ENCODE data around the gene SPINK1. TPM values are rescaled to one million over a fixed set of nuclear protein-coding genes. Genes with fewer than 3 reads are reported as not detected.
A peak's percentile ranks its signal among the peaks of the same experiment; 100 is the strongest.
"Not testable (repeated sequence)": the region's sequence is repeated elsewhere in the genome, so short reads cannot be mapped to it uniquely, and the experiment has no call there.

SPINK1 gene
- total RNA-seq, 2 donors from 2014 or later, result not detected

- Histone ChIP-seq H3K9me3 (no peaks in the 10 kb centered on the region), H3K4me1 (no peaks in the 10 kb centered on the region), H3K4me3 (no peak overlapping the region), H3K27ac (no peak overlapping the region), H3K27me3 (no peaks in the 10 kb centered on the region), H3K36me3 (no peaks in the 10 kb centered on the region)
- TF ChIP-seq CTCF (IDR thresholded peaks at IDR 0.05), result no peak
- DNase-seq (ENCODE audit: low spot score), result no peak
Measured at GRCh38 chr5:147835386-147835798, 3.9 kb upstream of the SPINK1 start.

GRCh38 chr5:147832541-147832940 lies 1.1 kb upstream of the SPINK1 start:
- no peak for DNase-seq (ENCODE audit: low spot score)
- H3K4me3 ChIP-seq, result no peak overlapping the region

GRCh38 chr5:147830035-147830434 lies 1.4 kb downstream of the SPINK1 start:
- Histone ChIP-seq H3K4me3 (no peak overlapping the region), H3K9me3 (no peaks in the 10 kb centered on the region), H3K27me3 (no peaks in the 10 kb centered on the region), H3K27ac (no peak overlapping the region), H3K36me3 (no peaks in the 10 kb centered on the region), H3K4me1 (no peaks in the 10 kb centered on the region)
- no peak for DNase-seq (ENCODE audit: low spot score)
- TF ChIP-seq CTCF (IDR thresholded peaks at IDR 0.05), result no peak

More at GRCh38 chr5:147832541-147832940, 1.1 kb upstream of the SPINK1 start:
- no peaks in the 10 kb centered on the region for H3K27me3 ChIP-seq
- no peaks in the 10 kb centered on the region for H3K4me1 ChIP-seq
- H3K9me3 ChIP-seq, result no peaks in the 10 kb centered on the region
- no peak for TF ChIP-seq CTCF (IDR thresholded peaks at IDR 0.05)
- no peak overlapping the region for H3K27ac ChIP-seq
- H3K36me3 ChIP-seq, result no peaks in the 10 kb centered on the region

GRCh38 chr5:147827017-147827416 lies 4.5 kb downstream of the SPINK1 start:
- not testable (repeated sequence) for DNase-seq (ENCODE audit: low spot score); H3K4me1 ChIP-seq

GRCh38 chr5:147826361-147826760 lies 5.1 kb downstream of the SPINK1 start:
- TF ChIP-seq CTCF (IDR thresholded peaks at IDR 0.05), result no peak
- H3K36me3 ChIP-seq, result no peaks in the 10 kb centered on the region
- no peak overlapping the region for H3K27ac ChIP-seq
- DNase-seq (ENCODE audit: low spot score), result no peak
- H3K4me3 ChIP-seq, result no peak overlapping the region
- no peaks in the 10 kb centered on the region for H3K27me3 ChIP-seq
- H3K9me3 ChIP-seq, result no peaks in the 10 kb centered on the region
- no peaks in the 10 kb centered on the region for H3K4me1 ChIP-seq

More at GRCh38 chr5:147827017-147827416, 4.5 kb downstream of the SPINK1 start:
- not testable (repeated sequence) for H3K27ac ChIP-seq, H3K9me3 ChIP-seq, H3K4me3 ChIP-seq, H3K36me3 ChIP-seq, H3K27me3 ChIP-seq

GRCh38 chr5:147822686-147823491 lies 8.6 kb downstream of the SPINK1 start:
- TF ChIP-seq CTCF (IDR thresholded peaks at IDR 0.05), result peak; percentile 73 to 92
- no peak overlapping the region for H3K4me3 ChIP-seq
- H3K27ac ChIP-seq, result no peak overlapping the region
- no peak for DNase-seq (ENCODE audit: low spot score)
- no peaks in the 10 kb centered on the region for H3K36me3 ChIP-seq
- H3K27me3 ChIP-seq, result no peaks in the 10 kb centered on the region
- no peaks in the 10 kb centered on the region for H3K9me3 ChIP-seq
- H3K4me1 ChIP-seq, result no peaks in the 10 kb centered on the region

- H3K4me1 ChIP-seq; H3K36me3 ChIP-seq; DNase-seq (ENCODE audit: low spot score); H3K27me3 ChIP-seq; H3K9me3 ChIP-seq; H3K27ac ChIP-seq; H3K4me3 ChIP-seq: not testable (repeated sequence)
Measured at GRCh38 chr5:147822222-147822621, 9.2 kb downstream of the SPINK1 start.

Data from right atrium auricular region (tissue), 2 donors.